Ishikawa (cell line): ENCODE results near the gene UTP25.

ENCODE experiments used
- EP300 ChIP-seq: IDR thresholded peaks from 2 replicates; pipeline ENCODE4 v1.6.1; 2012; ENCODE audit warnings: borderline replicate concordance
- MAX ChIP-seq: IDR thresholded peaks from 2 replicates; pipeline ENCODE4 v1.6.1; 2012
- NFIC ChIP-seq: IDR thresholded peaks from 2 replicates; pipeline ENCODE4 v1.6.1; 2012
- REST ChIP-seq: IDR thresholded peaks from 2 replicates; pipeline ENCODE4 v1.6.1; 2012; ENCODE audit warnings: low read depth, mild to moderate bottlenecking

- TF ChIP-seq EP300 (no peak), NFIC (no peak), MAX (no peak), REST (no peak)
These were observed 36.2 kb downstream of the UTP25 start for GRCh38 chr1:209863766-209864485.
